ENCODE data around the gene ERC1.
A peak's percentile ranks its signal among the peaks of the same experiment; 100 is the strongest.

The ERC1 gene

GRCh38 chr12:1517007-1517406, 526.0 kb downstream of the ERC1 start:
- TF ChIP-seq, protein P1, sequence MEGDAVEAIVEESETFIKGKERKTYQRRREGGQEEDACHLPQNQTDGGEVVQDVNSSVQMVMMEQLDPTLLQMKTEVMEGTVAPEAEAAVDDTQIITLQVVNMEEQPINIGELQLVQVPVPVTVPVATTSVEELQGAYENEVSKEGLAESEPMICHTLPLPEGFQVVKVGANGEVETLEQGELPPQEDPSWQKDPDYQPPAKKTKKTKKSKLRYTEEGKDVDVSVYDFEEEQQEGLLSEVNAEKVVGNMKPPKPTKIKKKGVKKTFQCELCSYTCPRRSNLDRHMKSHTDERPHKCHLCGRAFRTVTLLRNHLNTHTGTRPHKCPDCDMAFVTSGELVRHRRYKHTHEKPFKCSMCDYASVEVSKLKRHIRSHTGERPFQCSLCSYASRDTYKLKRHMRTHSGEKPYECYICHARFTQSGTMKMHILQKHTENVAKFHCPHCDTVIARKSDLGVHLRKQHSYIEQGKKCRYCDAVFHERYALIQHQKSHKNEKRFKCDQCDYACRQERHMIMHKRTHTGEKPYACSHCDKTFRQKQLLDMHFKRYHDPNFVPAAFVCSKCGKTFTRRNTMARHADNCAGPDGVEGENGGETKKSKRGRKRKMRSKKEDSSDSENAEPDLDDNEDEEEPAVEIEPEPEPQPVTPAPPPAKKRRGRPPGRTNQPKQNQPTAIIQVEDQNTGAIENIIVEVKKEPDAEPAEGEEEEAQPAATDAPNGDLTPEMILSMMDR (IDR thresholded peaks at IDR 0.05; ENCODE audit: low read depth, low read length): peak; percentile 65
- Histone ChIP-seq H3K27ac (no peak overlapping the region), H3K27me3 (ENCODE audit: insufficient read depth, low read depth, severe bottlenecking) (no peaks in the 10 kb centered on the region), H3K4me3 (ENCODE audit: low read depth, low read length) (no peak overlapping the region), H3K36me3 (no peaks in the 10 kb centered on the region), H3K9me3 (ENCODE audit: severe bottlenecking) (peaks cover 4% of the 10 kb centered on the region)
- DNase-seq: peak; percentile 39

DNA sequence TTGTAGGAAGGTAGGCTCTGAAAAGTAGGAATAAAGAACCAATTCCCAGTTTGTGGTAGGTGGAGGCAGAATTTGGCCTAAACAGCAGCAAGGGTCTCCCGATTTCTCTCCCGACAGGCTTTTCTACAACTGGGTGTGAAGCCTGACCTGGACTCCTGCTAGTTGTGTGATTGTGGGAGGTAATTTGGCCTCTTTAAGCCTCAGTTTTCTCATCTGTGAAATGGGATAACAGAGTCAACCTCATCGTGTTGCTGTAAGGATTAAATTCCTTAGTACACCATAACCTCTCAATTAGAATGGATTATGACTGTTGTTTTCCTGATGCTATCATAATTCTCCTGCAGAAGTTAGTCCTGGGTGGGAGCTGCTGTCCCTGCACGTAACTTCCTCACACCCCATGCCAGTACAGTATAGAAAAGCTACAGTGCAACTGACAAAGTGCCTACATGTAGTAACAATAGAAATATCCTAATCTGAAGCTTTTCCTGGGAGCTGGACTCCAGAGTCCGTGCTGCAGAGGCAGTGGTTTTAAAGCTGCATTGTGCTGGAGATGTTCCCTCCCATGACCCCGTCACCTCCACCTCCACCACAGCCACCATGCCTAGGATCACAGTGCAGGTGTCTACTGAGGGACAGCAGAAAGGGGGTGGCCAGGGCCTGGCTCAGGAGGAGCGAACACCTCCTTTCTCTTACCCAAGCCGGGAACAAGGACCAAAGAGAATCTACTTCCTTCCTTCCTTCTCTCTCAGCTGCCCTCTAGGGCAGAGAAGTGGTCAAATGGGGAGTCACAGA, 526.9 kb downstream of the ERC1 start:
- DNase-seq: no peak
- no peaks in the 10 kb centered on the region for H3K36me3 ChIP-seq
- no peaks in the 10 kb centered on the region for H3K27me3 ChIP-seq (ENCODE audit: insufficient read depth, low read depth, severe bottlenecking)
- H3K9me3 ChIP-seq (ENCODE audit: severe bottlenecking): peaks cover 4% of the 10 kb centered on the region
- H3K4me3 ChIP-seq (ENCODE audit: low read depth, low read length): no peak overlapping the region
- no peak overlapping the region for H3K27ac ChIP-seq
- TF ChIP-seq, protein P1 (IDR thresholded peaks at IDR 0.05; ENCODE audit: low read depth, low read length): no peak

- peaks cover 4% of the 10 kb centered on the region for H3K9me3 ChIP-seq (ENCODE audit: severe bottlenecking)
- H3K27me3 ChIP-seq (ENCODE audit: insufficient read depth, low read depth, severe bottlenecking): no peaks in the 10 kb centered on the region
- no peak for DNase-seq
- TF ChIP-seq, protein P1 (IDR thresholded peaks at IDR 0.05; ENCODE audit: low read depth, low read length): no peak
- H3K4me3 ChIP-seq (ENCODE audit: low read depth, low read length): no peak overlapping the region
- H3K36me3 ChIP-seq: no peaks in the 10 kb centered on the region
- no peak overlapping the region for H3K27ac ChIP-seq
Observed at GRCh38 chr12:1518591-1519516, 527.8 kb downstream of the ERC1 start.

DNA sequence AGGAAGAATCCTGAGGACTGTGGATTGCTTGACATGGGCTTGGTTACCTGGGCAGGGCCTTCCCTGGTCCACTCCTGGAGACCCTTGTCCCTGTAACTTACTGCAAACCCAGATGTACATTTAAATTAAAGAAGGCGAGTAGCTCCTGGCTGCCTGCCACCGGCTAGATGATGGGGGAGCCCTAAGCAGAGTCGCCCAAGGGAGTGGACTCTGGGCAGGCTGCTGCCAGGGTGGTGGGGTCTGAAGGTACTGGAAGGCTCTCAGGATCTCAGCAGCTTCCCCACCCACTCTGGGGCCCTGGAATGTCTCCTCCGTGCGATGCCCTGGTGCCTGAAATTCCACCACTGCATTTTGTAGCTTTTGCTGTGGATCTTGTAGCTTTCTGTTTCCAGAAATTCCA, 528.6 kb downstream of the ERC1 start:
- Histone ChIP-seq H3K27me3 (ENCODE audit: insufficient read depth, low read depth, severe bottlenecking) (no peaks in the 10 kb centered on the region), H3K27ac (no peak overlapping the region), H3K4me3 (ENCODE audit: low read depth, low read length) (no peak overlapping the region), H3K36me3 (no peaks in the 10 kb centered on the region), H3K9me3 (ENCODE audit: severe bottlenecking) (peaks cover 4% of the 10 kb centered on the region)
- no peak for DNase-seq
- TF ChIP-seq, protein P1 (IDR thresholded peaks at IDR 0.05; ENCODE audit: low read depth, low read length): no peak

DNA sequence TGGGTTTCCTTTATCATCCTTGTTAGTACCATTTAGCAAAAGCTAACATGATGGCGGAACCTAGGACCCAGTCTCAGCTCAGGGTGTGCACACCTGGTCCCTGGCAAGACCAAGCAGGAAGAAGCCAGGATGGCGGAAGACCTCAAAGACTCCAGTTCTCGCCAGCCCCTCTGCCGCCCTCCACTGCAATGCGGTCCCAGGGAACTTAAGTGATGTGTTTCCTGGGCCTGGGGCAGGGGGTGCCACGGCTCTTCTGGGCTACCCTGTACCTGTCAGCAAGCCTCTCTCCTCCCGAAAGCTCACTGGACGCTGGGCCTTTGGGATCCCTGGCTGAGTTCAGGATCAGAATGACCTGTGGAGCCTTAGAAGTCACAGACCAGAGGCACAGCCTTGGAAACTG, 532.0 kb downstream of the ERC1 start:
- Histone ChIP-seq H3K36me3 (no peaks in the 10 kb centered on the region), H3K4me3 (ENCODE audit: low read depth, low read length) (no peak overlapping the region), H3K27me3 (ENCODE audit: insufficient read depth, low read depth, severe bottlenecking) (no peaks in the 10 kb centered on the region), H3K9me3 (ENCODE audit: severe bottlenecking) (no peaks in the 10 kb centered on the region), H3K27ac (no peak overlapping the region)
- no peak for DNase-seq
- TF ChIP-seq, protein P1 (IDR thresholded peaks at IDR 0.05; ENCODE audit: low read depth, low read length): no peak

All from WERI-Rb-1 (cell line).